Small intestine (tissue), 7 donors: ENCODE data around the gene KLK10. TPM values are rescaled to one million over a fixed set of nuclear protein-coding genes. Genes with fewer than 3 reads are reported as not detected.
"Not testable (repeated sequence)": the region's sequence is repeated elsewhere in the genome, so short reads cannot be mapped to it uniquely, and the experiment has no call there.

Experiments
- DNase-seq, 2 donors: peaks; one replicate each; pipeline versions ENCODE4 v3.0.0 to v3.0.0-alpha.2; 2013
- FAIRE-seq: peaks from 2 replicates; lab custom pipeline; 2012; peaks lifted over from hg19 to GRCh38; lab: Jason Lieb, UNC
- H3K27ac ChIP-seq, 3 donors: one replicate each; pipeline ENCODE4 v1.5.1; 2013; ENCODE audit warnings: low read length in 2 of 3, mild to moderate bottlenecking in 2 of 3, control low read depth in 1 of 3, inconsistent platforms in 1 of 3, low read depth in 1 of 3, moderate library complexity in 1 of 3
- H3K27me3 ChIP-seq, 3 donors: one replicate each; pipeline ENCODE4 v1.6.1; 2013; ENCODE audit warnings: low read length in 3 of 3, inconsistent platforms in 1 of 3; ENCODE audit not compliant: control insufficient read depth in 3 of 3, insufficient read depth in 3 of 3
- H3K36me3 ChIP-seq, 3 donors: one replicate each; pipeline ENCODE4 v1.6.1; 2013; ENCODE audit warnings: low read length in 3 of 3, inconsistent platforms in 1 of 3, low read depth in 1 of 3, mild to moderate bottlenecking in 1 of 3, moderate library complexity in 1 of 3; ENCODE audit not compliant: control insufficient read depth in 3 of 3, insufficient read depth in 2 of 3
- H3K4me1 ChIP-seq, 3 donors: one replicate each; pipeline ENCODE4 v1.6.1; 2013; ENCODE audit warnings: low read length in 2 of 3, inconsistent platforms in 1 of 3, low read depth in 1 of 3, mild to moderate bottlenecking in 1 of 3, moderate library complexity in 1 of 3; ENCODE audit not compliant: control insufficient read depth in 3 of 3, insufficient read depth in 2 of 3
- H3K4me3 ChIP-seq, 3 donors: one replicate each; pipeline ENCODE4 v1.5.1; 2013; ENCODE audit warnings: low read length in 3 of 3, control low read depth in 1 of 3, inconsistent platforms in 1 of 3, low read depth in 1 of 3, mild to moderate bottlenecking in 1 of 3, moderate library complexity in 1 of 3
- H3K9me3 ChIP-seq, 2 donors: one replicate each; pipeline ENCODE4 v1.6.1; 2013; ENCODE audit warnings: low read depth in 1 of 2, low read length in 1 of 2; ENCODE audit not compliant: control insufficient read depth in 2 of 2, insufficient read depth in 1 of 2
- WGBS, 3 donors: extraction: QIAGEN DNeasy Blood & Tissue Kit; methylation state at CpG; one replicate each; pipeline ENCODE4 v1.1.7; 2013; 5-methylcytosine and 5-hydroxymethylcytosine counted together
- polyA plus RNA-seq, 4 donors: library from polyadenylated mRNA; stranded (reverse) in 3 of 4; unstranded in 1 of 4; fragments of 200-250 nt in 3 of 4; fragments of 120-200 nt in 1 of 4; gene quantifications; one replicate each; pipeline versions ENCODE4 v1.2.1 to v1.2.3, GENCODE V29; 2013
- donor health status: healthy with polysubstance abuse.
- donor health status: control.
- donor health status: control.
- donor health status: Bipolar disorder and iron deficiency.
- donor health status: healthy.

KLK10 gene
- polyA plus RNA-seq, 4 donors: 0.10 to 1.7 (median 0.81) TPM; not detected in 1

GRCh38 chr19:50977626-50978025, 41.9 kb downstream of the KLK10 start:
- peaks cover 0 to 5% (median 0%) of the 10 kb centered on the region in 3 donors for H3K27me3 ChIP-seq
- no peaks in the 10 kb centered on the region for H3K9me3 ChIP-seq
- H3K4me1 ChIP-seq: no peaks in the 10 kb centered on the region
- H3K27ac ChIP-seq: no peak overlapping the region
- no peaks in the 10 kb centered on the region for H3K36me3 ChIP-seq
- FAIRE-seq (no peak), DNase-seq (no peak)
- H3K4me3 ChIP-seq: no peak overlapping the region
- WGBS, 3 donors: 53 to 79% (median 68%) methylated on average over 4 of the region's 4 CpGs

GRCh38 chr19:50975766-50976165, 43.7 kb downstream of the KLK10 start:
- Histone ChIP-seq H3K27ac (no peak overlapping the region), H3K27me3 (peaks cover 0 to 5% (median 0%) of the 10 kb centered on the region in 3 donors), H3K4me1 (no peaks in the 10 kb centered on the region), H3K36me3 (no peaks in the 10 kb centered on the region), H3K9me3 (no peaks in the 10 kb centered on the region), H3K4me3 (no peak overlapping the region)
- no peak for FAIRE-seq
- 7 to 14% (median 8%) methylated on average over 8 of the region's 8 CpGs for WGBS, 3 donors
- DNase-seq: no peak

GRCh38 chr19:50974702-50975556, 44.6 kb downstream of the KLK10 start:
- DNase-seq: no peak
- H3K4me1 ChIP-seq: no peaks in the 10 kb centered on the region

GRCh38 chr19:50972795-50973376, 46.6 kb downstream of the KLK10 start:
- peaks cover 0 to 5% (median 0%) of the 10 kb centered on the region in 3 donors for H3K27me3 ChIP-seq
- no peak overlapping the region for H3K27ac ChIP-seq
- FAIRE-seq (no peak), DNase-seq (no peak)
- no peaks in the 10 kb centered on the region for H3K4me1 ChIP-seq
- no peaks in the 10 kb centered on the region for H3K36me3 ChIP-seq
- H3K4me3 ChIP-seq: no peak overlapping the region
- WGBS, 3 donors: 60 to 75% (median 69%) methylated on average over 9 of the region's 9 CpGs
- no peaks in the 10 kb centered on the region for H3K9me3 ChIP-seq

More at GRCh38 chr19:50974702-50975556, 44.6 kb downstream of the KLK10 start:
- FAIRE-seq: no peak
- Histone ChIP-seq H3K36me3 (no peaks in the 10 kb centered on the region), H3K27me3 (peaks cover 0 to 5% (median 0%) of the 10 kb centered on the region in 3 donors), H3K9me3 (no peaks in the 10 kb centered on the region), H3K4me3 (no peak overlapping the region), H3K27ac (no peak overlapping the region)
- WGBS, 3 donors: 7 to 43% (median 17%) methylated on average over 2 to 9 of the region's 9 CpGs

- H3K36me3 ChIP-seq, H3K27ac ChIP-seq, DNase-seq, H3K4me3 ChIP-seq, H3K27me3 ChIP-seq, H3K4me1 ChIP-seq, H3K9me3 ChIP-seq, FAIRE-seq: not testable (repeated sequence)
- WGBS, 3 donors: 72 to 89% (median 85%) methylated on average over 3 of the region's 3 CpGs
Measured at GRCh38 chr19:50969810-50970209, 49.7 kb downstream of the KLK10 start.

- FAIRE-seq: no peak
- no peaks in the 10 kb centered on the region for H3K9me3 ChIP-seq
- WGBS, 3 donors: 55 to 71% (median 64%) methylated on average over 17 to 19 of the region's 19 CpGs
- no peak for DNase-seq
- no peaks in the 10 kb centered on the region for H3K4me1 ChIP-seq
- peaks cover 0 to 2% (median 0%) of the 10 kb centered on the region in 3 donors for H3K27me3 ChIP-seq
- H3K4me3 ChIP-seq: no peak within 1 kb of the TSS
- no peaks in the 10 kb centered on the region for H3K36me3 ChIP-seq
- no peak within 1 kb of the TSS for H3K27ac ChIP-seq
Measured at GRCh38 chr19:50969413-50969760, 50.1 kb downstream of the KLK10 start, which contains the start of gene KLK6. Gene KLK6 (minus strand): TSS chr19:50969591. CDS start chr19:50968104, 1,487 bp downstream.

GRCh38 chr19:50968716-50969412, 50.6 kb downstream of the KLK10 start:
- DNase-seq: no peak
- no peak for FAIRE-seq
- Histone ChIP-seq H3K4me3 (no peak overlapping the region), H3K27me3 (peaks cover 0 to 2% (median 0%) of the 10 kb centered on the region in 3 donors), H3K9me3 (no peaks in the 10 kb centered on the region), H3K4me1 (no peaks in the 10 kb centered on the region), H3K27ac (no peak overlapping the region), H3K36me3 (no peaks in the 10 kb centered on the region)
- 32 to 38% (median 33%) methylated on average over 7 of the region's 7 CpGs for WGBS, 3 donors
